ENCODE results near the gene EPG5.
A peak's percentile ranks its signal among the peaks of the same experiment; 100 is the strongest.

The EPG5 gene, protein sequence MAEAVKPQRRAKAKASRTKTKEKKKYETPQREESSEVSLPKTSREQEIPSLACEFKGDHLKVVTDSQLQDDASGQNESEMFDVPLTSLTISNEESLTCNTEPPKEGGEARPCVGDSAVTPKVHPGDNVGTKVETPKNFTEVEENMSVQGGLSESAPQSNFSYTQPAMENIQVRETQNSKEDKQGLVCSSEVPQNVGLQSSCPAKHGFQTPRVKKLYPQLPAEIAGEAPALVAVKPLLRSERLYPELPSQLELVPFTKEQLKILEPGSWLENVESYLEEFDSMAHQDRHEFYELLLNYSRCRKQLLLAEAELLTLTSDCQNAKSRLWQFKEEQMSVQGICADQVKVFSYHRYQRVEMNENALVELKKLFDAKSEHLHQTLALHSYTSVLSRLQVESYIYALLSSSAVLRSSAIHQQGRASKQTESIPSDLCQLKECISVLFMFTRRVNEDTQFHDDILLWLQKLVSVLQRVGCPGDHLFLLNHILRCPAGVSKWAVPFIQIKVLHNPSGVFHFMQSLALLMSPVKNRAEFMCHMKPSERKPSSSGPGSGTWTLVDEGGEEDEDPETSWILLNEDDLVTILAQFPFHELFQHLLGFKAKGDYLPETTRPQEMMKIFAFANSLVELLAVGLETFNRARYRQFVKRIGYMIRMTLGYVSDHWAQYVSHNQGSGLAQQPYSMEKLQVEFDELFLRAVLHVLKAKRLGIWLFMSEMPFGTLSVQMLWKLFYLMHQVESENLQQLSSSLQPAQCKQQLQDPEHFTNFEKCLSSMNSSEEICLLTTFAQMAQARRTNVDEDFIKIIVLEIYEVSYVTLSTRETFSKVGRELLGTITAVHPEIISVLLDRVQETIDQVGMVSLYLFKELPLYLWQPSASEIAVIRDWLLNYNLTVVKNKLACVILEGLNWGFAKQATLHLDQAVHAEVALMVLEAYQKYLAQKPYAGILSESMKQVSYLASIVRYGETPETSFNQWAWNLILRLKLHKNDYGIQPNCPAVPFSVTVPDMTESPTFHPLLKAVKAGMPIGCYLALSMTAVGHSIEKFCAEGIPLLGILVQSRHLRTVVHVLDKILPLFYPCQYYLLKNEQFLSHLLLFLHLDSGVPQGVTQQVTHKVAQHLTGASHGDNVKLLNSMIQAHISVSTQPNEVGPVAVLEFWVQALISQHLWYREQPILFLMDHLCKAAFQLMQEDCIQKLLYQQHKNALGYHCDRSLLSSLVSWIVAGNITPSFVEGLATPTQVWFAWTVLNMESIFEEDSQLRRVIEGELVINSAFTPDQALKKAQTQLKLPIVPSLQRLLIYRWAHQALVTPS (N-terminal part only)

DNA sequence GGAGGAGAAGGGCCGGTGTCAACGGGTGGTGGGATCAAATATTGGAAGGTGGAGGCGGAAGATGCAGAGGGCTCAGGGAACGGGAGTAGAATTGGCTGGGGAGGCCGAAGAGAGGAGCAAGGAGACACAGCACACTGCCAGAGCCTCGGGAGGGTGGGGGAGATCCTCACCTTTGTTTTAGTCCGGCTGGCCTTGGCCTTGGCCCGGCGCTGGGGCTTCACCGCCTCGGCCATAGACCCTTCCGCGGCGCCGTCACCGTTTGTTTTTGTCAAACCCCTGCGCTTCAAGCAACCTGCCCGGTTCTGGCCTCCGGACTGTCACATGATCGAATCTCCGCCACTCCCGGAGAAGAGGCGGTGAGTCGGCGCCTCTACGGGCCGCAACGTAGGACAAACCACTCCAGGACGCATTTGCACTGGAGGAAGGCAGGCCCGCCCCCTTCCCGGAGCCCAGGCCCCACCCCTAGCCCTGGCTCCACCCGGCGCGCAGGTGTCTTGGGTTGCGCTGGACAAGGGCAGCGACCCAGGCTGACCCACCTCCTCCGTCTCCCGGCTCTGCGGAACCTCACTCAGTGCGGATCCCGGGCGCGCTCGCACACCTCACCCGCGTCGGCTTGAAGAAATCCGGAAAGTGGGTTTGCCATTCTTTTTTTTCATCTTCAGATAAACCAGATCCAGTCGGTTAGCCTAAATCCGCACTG lies at the start of gene EPG5:
TSS of gene EPG5 (minus strand) at position 323 of the 700 bp plus-strand sequence. CDS start at position 233, 90 bp downstream.
- Mint-ChIP-seq H3K27me3 (ENCODE audit: low read depth, poor library complexity) (peaks cover 39% of the 10 kb centered on the region), H3K4me1 (no peaks in the 10 kb centered on the region), H3K9me3 (no peaks in the 10 kb centered on the region), H3K36me3 (ENCODE audit: low read depth) (peaks cover 7% of the 10 kb centered on the region), H3K4me3 (peak within 1 kb of the TSS; percentile 97), H3K27ac (peak within 1 kb of the TSS; percentile 40)
- TF ChIP-seq, protein P1, sequence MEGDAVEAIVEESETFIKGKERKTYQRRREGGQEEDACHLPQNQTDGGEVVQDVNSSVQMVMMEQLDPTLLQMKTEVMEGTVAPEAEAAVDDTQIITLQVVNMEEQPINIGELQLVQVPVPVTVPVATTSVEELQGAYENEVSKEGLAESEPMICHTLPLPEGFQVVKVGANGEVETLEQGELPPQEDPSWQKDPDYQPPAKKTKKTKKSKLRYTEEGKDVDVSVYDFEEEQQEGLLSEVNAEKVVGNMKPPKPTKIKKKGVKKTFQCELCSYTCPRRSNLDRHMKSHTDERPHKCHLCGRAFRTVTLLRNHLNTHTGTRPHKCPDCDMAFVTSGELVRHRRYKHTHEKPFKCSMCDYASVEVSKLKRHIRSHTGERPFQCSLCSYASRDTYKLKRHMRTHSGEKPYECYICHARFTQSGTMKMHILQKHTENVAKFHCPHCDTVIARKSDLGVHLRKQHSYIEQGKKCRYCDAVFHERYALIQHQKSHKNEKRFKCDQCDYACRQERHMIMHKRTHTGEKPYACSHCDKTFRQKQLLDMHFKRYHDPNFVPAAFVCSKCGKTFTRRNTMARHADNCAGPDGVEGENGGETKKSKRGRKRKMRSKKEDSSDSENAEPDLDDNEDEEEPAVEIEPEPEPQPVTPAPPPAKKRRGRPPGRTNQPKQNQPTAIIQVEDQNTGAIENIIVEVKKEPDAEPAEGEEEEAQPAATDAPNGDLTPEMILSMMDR (IDR thresholded peaks at IDR 0.05): no peak
- peak; percentile 94 for DNase-seq

DNA sequence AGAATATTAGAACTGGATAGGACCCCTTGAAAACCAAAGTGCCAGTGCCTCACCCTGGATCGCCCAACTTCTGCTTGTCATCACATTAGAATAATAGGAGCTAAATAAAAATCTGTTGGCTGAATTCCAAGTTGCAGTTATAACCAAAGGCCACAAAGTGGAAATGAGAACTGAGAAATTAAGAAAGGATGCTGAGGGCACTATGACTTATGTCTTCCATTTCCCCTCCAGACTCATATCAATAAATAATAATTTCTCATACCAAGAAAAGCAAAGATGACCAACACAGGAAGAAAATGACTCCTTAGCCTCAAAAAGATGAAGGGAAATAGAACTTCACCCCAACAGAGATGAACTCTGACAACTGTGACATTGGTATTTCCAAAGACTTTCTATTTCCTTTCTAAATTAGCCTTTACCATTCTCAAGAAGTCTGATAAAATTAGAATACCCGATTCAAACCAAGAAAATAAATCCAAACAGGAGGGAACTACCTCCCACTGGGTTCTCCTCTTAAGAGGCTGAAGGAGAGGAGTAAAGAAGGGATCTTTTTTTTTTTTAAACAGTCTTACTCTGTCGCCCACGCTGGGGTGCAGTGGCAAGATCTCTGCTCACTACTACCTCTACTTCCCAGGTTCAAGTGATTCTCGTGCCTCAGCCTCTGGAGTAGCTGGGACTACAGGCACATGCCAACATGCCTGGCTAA lies 46.5 kb upstream of the EPG5 start:
- no peak for DNase-seq
- H3K27me3 Mint-ChIP-seq (ENCODE audit: low read depth, poor library complexity): peaks cover 6% of the 10 kb centered on the region
- H3K36me3 Mint-ChIP-seq (ENCODE audit: low read depth): peaks cover 5% of the 10 kb centered on the region
- no peaks in the 10 kb centered on the region for H3K9me3 Mint-ChIP-seq
- H3K4me3 Mint-ChIP-seq: no peak overlapping the region
- TF ChIP-seq, protein P1 (IDR thresholded peaks at IDR 0.05): no peak
- H3K27ac Mint-ChIP-seq: no peak overlapping the region
- H3K4me1 Mint-ChIP-seq: no peaks in the 10 kb centered on the region

DNA sequence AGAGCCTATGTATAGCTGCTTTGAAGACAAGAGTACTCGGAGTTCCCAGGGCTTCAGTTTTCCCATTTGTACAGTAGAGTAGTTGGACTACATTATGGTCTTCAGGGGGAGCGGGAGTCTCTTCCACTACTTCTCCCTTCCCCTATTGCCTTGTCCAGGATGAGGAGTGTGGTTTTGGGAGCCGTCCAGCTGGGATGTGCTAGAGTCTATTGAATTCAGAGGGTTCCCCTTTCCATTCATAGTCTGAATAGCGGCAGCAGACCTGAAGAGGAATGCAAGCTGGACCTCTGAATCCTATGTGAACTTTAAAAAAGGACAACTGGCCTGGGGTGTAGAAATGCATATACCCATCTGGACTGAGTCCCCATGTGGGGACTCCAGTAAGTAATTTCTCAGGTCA lies 43.5 kb upstream of the EPG5 start:
- no peak overlapping the region for H3K27ac Mint-ChIP-seq
- H3K9me3 Mint-ChIP-seq: no peaks in the 10 kb centered on the region
- DNase-seq: no peak
- H3K36me3 Mint-ChIP-seq (ENCODE audit: low read depth): peaks cover 5% of the 10 kb centered on the region
- H3K27me3 Mint-ChIP-seq (ENCODE audit: low read depth, poor library complexity): no peaks in the 10 kb centered on the region
- TF ChIP-seq, protein P1 (IDR thresholded peaks at IDR 0.05): no peak
- H3K4me3 Mint-ChIP-seq: no peak overlapping the region
- H3K4me1 Mint-ChIP-seq: no peaks in the 10 kb centered on the region

DNA sequence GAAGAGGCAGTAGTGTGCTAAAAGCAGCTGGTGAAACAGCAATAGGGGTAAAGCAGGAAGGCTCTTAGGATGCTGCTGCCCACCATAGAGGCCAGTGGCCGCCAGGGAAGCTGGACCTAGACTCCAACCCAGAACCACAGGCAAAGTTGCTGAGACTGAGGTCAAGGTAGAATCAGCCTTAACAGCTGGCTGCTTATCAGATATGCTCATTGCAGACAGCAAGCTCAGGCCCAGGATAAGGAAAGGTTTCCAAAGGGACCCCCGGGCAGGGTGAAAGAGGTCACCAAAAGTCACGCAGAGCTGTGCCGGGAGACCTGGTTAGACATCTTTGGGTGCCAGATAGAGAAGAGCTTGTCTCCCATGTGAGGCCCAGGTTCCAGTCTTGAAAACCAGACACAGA lies 42.9 kb upstream of the EPG5 start:
- no peaks in the 10 kb centered on the region for H3K27me3 Mint-ChIP-seq (ENCODE audit: low read depth, poor library complexity)
- H3K27ac Mint-ChIP-seq: no peak overlapping the region
- no peaks in the 10 kb centered on the region for H3K9me3 Mint-ChIP-seq

More for the DNA sequence above, 42.9 kb upstream of the EPG5 start:
- TF ChIP-seq, protein P1 (IDR thresholded peaks at IDR 0.05): no peak
- Mint-ChIP-seq H3K4me3 (no peak overlapping the region), H3K36me3 (ENCODE audit: low read depth) (peaks cover 5% of the 10 kb centered on the region), H3K4me1 (no peaks in the 10 kb centered on the region)
- DNase-seq: no peak
